GM23338 (cell line): Measurements from ENCODE around the gene ST6GALNAC6. TPM values are rescaled to one million over a fixed set of nuclear protein-coding genes. Genes with fewer than 3 reads are reported as not detected.

Experiments used
- ATAC-seq: fragments of 200-7000 bp; cut with Tn5 transposase; 3 replicates; pipeline ENCODE4 v1.9.1; 2020
- DNase-seq: peaks from one replicate; pipeline ENCODE4 v3.0.0-alpha.2; 2015; ENCODE audit warnings: low spot score
- H2AFZ ChIP-seq: fragments of 200-600 bp; sonication (generic); 2 replicates; pipeline ENCODE4 v1.8.0; 2016; ENCODE audit warnings: antibody characterized with exemption, mild to moderate bottlenecking, moderate library complexity
- H3F3A ChIP-seq: fragments of 200-600 bp; sonication (generic); replicated peaks from 2 replicates; pipeline ENCODE4 v1.8.0; 2017; ENCODE audit warnings: antibody characterized with exemption, mixed run types, low read depth
- H3K27ac ChIP-seq: fragments of 200-600 bp; sonication (generic); 2 replicates; pipeline ENCODE4 v1.6.1; 2016; ENCODE audit warnings: low read depth
- H3K27me3 ChIP-seq: fragments of 200-600 bp; sonication (generic); 2 replicates; pipeline ENCODE4 v1.8.0; 2016; ENCODE audit warnings: mild to moderate bottlenecking, mixed run types, moderate library complexity; ENCODE audit not compliant: insufficient read depth
- H3K36me3 ChIP-seq: fragments of 200-600 bp; sonication (generic); 2 replicates; pipeline ENCODE4 v1.8.0; 2016; ENCODE audit warnings: mild to moderate bottlenecking; ENCODE audit not compliant: insufficient read depth
- H3K4me1 ChIP-seq: fragments of 200-600 bp; sonication (generic); 2 replicates; pipeline ENCODE4 v1.8.0; 2016; ENCODE audit warnings: mild to moderate bottlenecking, moderate library complexity; ENCODE audit not compliant: insufficient read depth
- H3K4me2 ChIP-seq: fragments of 200-600 bp; sonication (generic); 2 replicates; pipeline ENCODE4 v1.7.1; 2017; ENCODE audit warnings: mixed run types
- H3K4me3 ChIP-seq: fragments of 200-600 bp; sonication (generic); 2 replicates; pipeline ENCODE4 v1.6.1; 2016; ENCODE audit warnings: mixed run types
- H3K79me2 ChIP-seq: fragments of 200-600 bp; sonication (generic); replicated peaks from 2 replicates; pipeline ENCODE4 v1.8.0; 2017; ENCODE audit warnings: mild to moderate bottlenecking; ENCODE audit not compliant: insufficient read depth
- H3K9me2 ChIP-seq: fragments of 200-600 bp; sonication (generic); 2 replicates; pipeline ENCODE4 v1.8.0; 2017; ENCODE audit not compliant: insufficient read depth
- H4K20me1 ChIP-seq: fragments of 200-600 bp; sonication (generic); replicated peaks from 2 replicates; pipeline ENCODE4 v1.8.0; 2017; ENCODE audit warnings: mild to moderate bottlenecking; ENCODE audit not compliant: insufficient read depth
- H3K27ac Mint-ChIP-seq: 2 replicates; pipeline ENCODE4 v1.8.0; 2020; ENCODE audit warnings: inconsistent platforms, mild to moderate bottlenecking, moderate library complexity, mixed read lengths
- H3K27me3 Mint-ChIP-seq: 3 replicates; pipeline ENCODE4 v1.8.0; 2022; ENCODE audit warnings: low read depth, mild to moderate bottlenecking, moderate library complexity, mixed read lengths, inconsistent platforms; ENCODE audit not compliant: insufficient read depth, poor library complexity
- H3K36me3 Mint-ChIP-seq: 3 replicates; pipeline ENCODE4 v1.8.0; 2021; ENCODE audit warnings: low read depth, mild to moderate bottlenecking, inconsistent platforms, moderate library complexity, mixed read lengths
- H3K4me1 Mint-ChIP-seq: 3 replicates; pipeline ENCODE4 v1.8.0; 2020; ENCODE audit warnings: mild to moderate bottlenecking, inconsistent platforms, mixed read lengths
- H3K4me3 Mint-ChIP-seq: 3 replicates; pipeline ENCODE4 v1.8.0; 2021; ENCODE audit warnings: moderate library complexity, mild to moderate bottlenecking, inconsistent platforms, mixed read lengths
- H3K9me3 Mint-ChIP-seq: 3 replicates; pipeline ENCODE4 v1.8.0; 2020; ENCODE audit warnings: moderate library complexity, mild to moderate bottlenecking, inconsistent platforms, mixed read lengths
- CREB1 ChIP-seq: fragments of 250-450 bp; sonication (Bioruptor Pico); IDR thresholded peaks from 2 replicates; pipeline ENCODE4 v1.5.0; 2020; ENCODE audit warnings: low read depth, mild to moderate bottlenecking, moderate library complexity
- CTCF ChIP-seq, 2 experiments: fragments of 200-600 bp in 1 of 2; sonication (generic) in 1 of 2; conservative IDR thresholded peaks; 2 replicates each; pipeline versions ENCODE4 v1.5.1 to v1.6.1; 2016 to 2017; ENCODE audit warnings: antibody characterized with exemption in 2 of 2, low read depth in 2 of 2, mild to moderate bottlenecking in 2 of 2, moderate library complexity in 1 of 2
- ETS1 ChIP-seq: IDR thresholded peaks from 2 replicates; pipeline ENCODE4 v1.6.1; 2016; ENCODE audit warnings: antibody characterized with exemption
- EZH2 ChIP-seq: fragments of 200-600 bp; sonication (generic); IDR thresholded peaks from one replicate; pipeline ENCODE4 v1.8.0; 2017; ENCODE audit warnings: antibody characterized with exemption, mild to moderate bottlenecking, low read depth; ENCODE audit not compliant: unreplicated experiment
- EZH2phosphoT487 ChIP-seq: fragments of 200-600 bp; sonication (generic); IDR thresholded peaks from one replicate; pipeline ENCODE4 v1.8.1; 2018; ENCODE audit warnings: antibody characterized with exemption; ENCODE audit not compliant: unreplicated experiment
- JUNB ChIP-seq: IDR thresholded peaks from one replicate; pipeline ENCODE4 v1.6.1; 2016; ENCODE audit warnings: antibody characterized with exemption; ENCODE audit not compliant: unreplicated experiment
- NANOG ChIP-seq: IDR thresholded peaks from 2 replicates; pipeline ENCODE4 v1.6.1; 2016; ENCODE audit warnings: antibody characterized with exemption, borderline replicate concordance
- POLR2AphosphoS5 ChIP-seq: IDR thresholded peaks from 2 replicates; pipeline ENCODE4 v1.6.1; 2016; ENCODE audit warnings: antibody characterized with exemption, low read depth
- REST ChIP-seq: IDR thresholded peaks from one replicate; pipeline ENCODE4 v1.6.1; 2018; ENCODE audit warnings: antibody characterized with exemption; ENCODE audit not compliant: unreplicated experiment
- STAT1 ChIP-seq: IDR thresholded peaks from one replicate; pipeline ENCODE4 v1.6.1; 2016; ENCODE audit warnings: antibody characterized with exemption; ENCODE audit not compliant: unreplicated experiment
- ZNF114 ChIP-seq: fragments of 250-450 bp; sonication (Bioruptor Pico); IDR thresholded peaks from 2 replicates; pipeline ENCODE4 v1.5.0; 2020; ENCODE audit warnings: mild to moderate bottlenecking, moderate library complexity
- ZNF331 ChIP-seq: fragments of 250-450 bp; sonication (Bioruptor Pico); IDR thresholded peaks from 2 replicates; pipeline ENCODE4 v1.5.0; 2020; ENCODE audit warnings: low read depth, mild to moderate bottlenecking, moderate library complexity
- ZNF462 ChIP-seq: fragments of 250-450 bp; sonication (Bioruptor Pico); IDR thresholded peaks from 2 replicates; pipeline ENCODE4 v1.5.0; 2020; ENCODE audit warnings: mild to moderate bottlenecking, moderate library complexity
- polyA plus RNA-seq: library from polyadenylated mRNA; unstranded; fragments of >200 nt; fragmentation: Nextera tagmentation; extraction: Ambion mirVana; gene quantifications from 2 replicates; pipeline ENCODE4 v1.2.1, GENCODE V29; 2016
- total RNA-seq: library from RNA; depleted of rRNA; stranded (reverse); fragments of >200 nt; shearing (Covaris generic); gene quantifications from 2 replicates; pipeline ENCODE4 v1.2.3, GENCODE V29; 2014

Gene ST6GALNAC6
- total and polyA plus RNA-seq, 2 experiments from 2014 or later: 20.7 to 39.2 TPM

- H3K79me2 ChIP-seq: no peaks in the 10 kb centered on the region
- no peaks in the 10 kb centered on the region for H3K9me2 ChIP-seq
- Mint-ChIP-seq H3K27ac (no peak overlapping the region), H3K9me3 (no peaks in the 10 kb centered on the region), H3K4me1 (peaks cover 28% of the 10 kb centered on the region), H3K4me3 (peak overlapping the region; percentile 91), H3K27me3 (peaks cover 28% of the 10 kb centered on the region), H3K36me3 (peaks cover 13% of the 10 kb centered on the region)
- peak overlapping the region; percentile 87 for H3K4me2 ChIP-seq
- H3K4me3 ChIP-seq: peak overlapping the region; percentile 63
- TF ChIP-seq ZNF462 (no peak), POLR2AphosphoS5 (no peak; the same call in 1 of the 2 replicates), ETS1 (no peak), EZH2 (no peak), JUNB (no peak), REST (no peak), STAT1 (no peak), CREB1 (no peak), CTCF (conservative IDR thresholded peaks at IDR 0.05; ENCODE audit: low read depth in 2 of 2) (no peak), ZNF331 (CRISPR knock-in tag) (no peak), NANOG (no peak), ZNF114 (CRISPR knock-in tag) (no peak), EZH2phosphoT487 (no peak)
- H4K20me1 ChIP-seq: peaks cover under 1% of the 10 kb centered on the region; the same call in 1 of the 2 replicates
- DNase-seq: peak; percentile 67
- no peak overlapping the region for H3K27ac ChIP-seq
- H3K27me3 ChIP-seq: peaks cover 11% of the 10 kb centered on the region
- ATAC-seq: peak; percentile 17
- no peaks in the 10 kb centered on the region for H3K36me3 ChIP-seq
- H3F3A ChIP-seq: peaks cover 16% of the 10 kb centered on the region
- peak overlapping the region; percentile 81; the same call in 1 of the 2 replicates for H2AFZ ChIP-seq
- H3K4me1 ChIP-seq: peaks cover 27% of the 10 kb centered on the region
Measured at GRCh38 chr9:127927988-127928675, 28.7 kb upstream of the ST6GALNAC6 start.
